ENCODE measurements around the gene U2AF2.

DNA sequence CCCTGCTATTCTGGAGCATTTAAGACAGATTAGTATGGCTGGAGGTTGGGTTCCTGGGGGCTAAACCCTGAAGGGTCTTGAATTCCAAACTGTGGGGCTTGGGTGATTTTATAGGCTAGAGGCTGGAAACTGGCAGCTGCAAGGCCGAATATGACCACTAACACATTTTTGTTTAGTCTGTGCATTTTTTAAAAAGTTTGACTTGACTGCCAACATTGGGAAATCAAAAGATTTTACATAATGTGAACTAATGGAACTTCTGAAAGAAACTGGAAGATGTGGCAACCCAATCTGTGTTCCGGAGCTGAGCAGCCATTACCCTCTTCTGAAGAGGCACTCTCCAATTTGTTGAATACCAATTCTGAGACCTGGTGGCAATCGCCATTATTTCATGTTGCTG is 35.5 kb upstream of the U2AF2 start:
- TF ChIP-seq POLR2A (IDR thresholded peaks at IDR 0.05) = no peak
- TF ChIP-seq, protein P1, sequence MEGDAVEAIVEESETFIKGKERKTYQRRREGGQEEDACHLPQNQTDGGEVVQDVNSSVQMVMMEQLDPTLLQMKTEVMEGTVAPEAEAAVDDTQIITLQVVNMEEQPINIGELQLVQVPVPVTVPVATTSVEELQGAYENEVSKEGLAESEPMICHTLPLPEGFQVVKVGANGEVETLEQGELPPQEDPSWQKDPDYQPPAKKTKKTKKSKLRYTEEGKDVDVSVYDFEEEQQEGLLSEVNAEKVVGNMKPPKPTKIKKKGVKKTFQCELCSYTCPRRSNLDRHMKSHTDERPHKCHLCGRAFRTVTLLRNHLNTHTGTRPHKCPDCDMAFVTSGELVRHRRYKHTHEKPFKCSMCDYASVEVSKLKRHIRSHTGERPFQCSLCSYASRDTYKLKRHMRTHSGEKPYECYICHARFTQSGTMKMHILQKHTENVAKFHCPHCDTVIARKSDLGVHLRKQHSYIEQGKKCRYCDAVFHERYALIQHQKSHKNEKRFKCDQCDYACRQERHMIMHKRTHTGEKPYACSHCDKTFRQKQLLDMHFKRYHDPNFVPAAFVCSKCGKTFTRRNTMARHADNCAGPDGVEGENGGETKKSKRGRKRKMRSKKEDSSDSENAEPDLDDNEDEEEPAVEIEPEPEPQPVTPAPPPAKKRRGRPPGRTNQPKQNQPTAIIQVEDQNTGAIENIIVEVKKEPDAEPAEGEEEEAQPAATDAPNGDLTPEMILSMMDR (IDR thresholded peaks at IDR 0.05 in 4 of 5, conservative IDR thresholded peaks at IDR 0.05 in 1 of 5) = no peak

All from gastrocnemius medialis (tissue), 4 donors.